Chondrocyte (in vitro differentiated cells): ENCODE data around the gene FAM149B1. TPM values are rescaled to one million over a fixed set of nuclear protein-coding genes. Genes with fewer than 3 reads are reported as not detected.

Experiments
- DNase-seq: peaks from one replicate; pipeline ENCODE4 v3.0.0; 2021; ENCODE audit warnings: mixed read lengths, low spot score
- H3K27ac Mint-ChIP-seq: one replicate; pipeline ENCODE4 v1.8.0; 2021; ENCODE audit warnings: mild to moderate bottlenecking, moderate library complexity, mixed read lengths; ENCODE audit not compliant: unreplicated experiment
- H3K27me3 Mint-ChIP-seq: 2 replicates; pipeline ENCODE4 v1.8.0; 2021; ENCODE audit warnings: low read depth, mixed read lengths
- H3K36me3 Mint-ChIP-seq: 2 replicates; pipeline ENCODE4 v1.8.0; 2021; ENCODE audit warnings: low read depth, mixed read lengths
- H3K4me1 Mint-ChIP-seq: 2 replicates; pipeline ENCODE4 v1.8.0; 2021; ENCODE audit warnings: low read depth, mild to moderate bottlenecking, mixed read lengths
- H3K4me3 Mint-ChIP-seq: one replicate; pipeline ENCODE4 v1.8.0; 2021; ENCODE audit warnings: mild to moderate bottlenecking, moderate library complexity, mixed read lengths; ENCODE audit not compliant: unreplicated experiment
- H3K9me3 Mint-ChIP-seq: 2 replicates; pipeline ENCODE4 v1.8.0; 2021; ENCODE audit warnings: low read depth, mixed read lengths
- CTCF ChIP-seq: fragments of 200-600 bp; sonication (generic); IDR thresholded peaks from 2 replicates; pipeline ENCODE4 v1.5.0; 2021; ENCODE audit warnings: antibody characterized with exemption, mild to moderate bottlenecking, moderate library complexity
- total RNA-seq: library from RNA; stranded (reverse); gene quantifications from 3 replicates; pipeline ENCODE4 v1.2.1, GENCODE V29; 2021

FAM149B1 gene
- total RNA-seq, 1 donor from 2014 or later, result 20.8 TPM

GRCh38 chr10:73172867-73173266, 4.9 kb downstream of the FAM149B1 start:
- no peak for DNase-seq
- Mint-ChIP-seq H3K9me3 (no peaks in the 10 kb centered on the region), H3K27ac (no peak overlapping the region), H3K4me3 (no peak overlapping the region), H3K36me3 (peaks cover 3% of the 10 kb centered on the region), H3K4me1 (peaks cover 6% of the 10 kb centered on the region), H3K27me3 (no peaks in the 10 kb centered on the region)
- TF ChIP-seq CTCF, result no peak

- no peaks in the 10 kb centered on the region for H3K27me3 Mint-ChIP-seq
- H3K27ac Mint-ChIP-seq, result no peak overlapping the region
- no peaks in the 10 kb centered on the region for H3K9me3 Mint-ChIP-seq
- no peaks in the 10 kb centered on the region for H3K4me1 Mint-ChIP-seq
- no peak for TF ChIP-seq CTCF
- no peak for DNase-seq
- no peak overlapping the region for H3K4me3 Mint-ChIP-seq
- H3K36me3 Mint-ChIP-seq, result peaks cover 4% of the 10 kb centered on the region
Measured at GRCh38 chr10:73174148-73174925, 6.4 kb downstream of the FAM149B1 start.

DNA sequence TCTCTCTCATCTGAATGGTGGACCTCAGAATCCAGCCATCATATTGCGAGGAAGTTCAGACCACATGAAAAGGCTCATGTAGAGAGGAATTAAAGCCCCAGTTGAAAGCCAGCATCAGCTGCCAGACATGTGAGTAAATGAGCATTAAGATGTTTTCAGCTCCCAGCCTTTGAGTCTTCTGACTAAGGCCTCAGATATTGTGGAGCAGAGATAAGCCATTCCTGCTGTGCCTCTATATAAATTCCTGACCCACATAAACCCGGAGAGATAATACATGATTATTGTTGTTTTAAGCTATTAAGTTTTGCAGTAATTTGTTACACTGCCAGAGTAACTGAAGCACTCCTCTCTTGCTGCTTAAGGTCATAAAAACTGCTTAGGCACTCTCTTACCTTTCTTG, 14.6 kb downstream of the FAM149B1 start:
- Mint-ChIP-seq H3K9me3 (peaks cover 6% of the 10 kb centered on the region), H3K36me3 (peaks cover 26% of the 10 kb centered on the region), H3K27ac (no peak overlapping the region), H3K4me1 (no peaks in the 10 kb centered on the region), H3K4me3 (no peak overlapping the region), H3K27me3 (no peaks in the 10 kb centered on the region)
- no peak for TF ChIP-seq CTCF
- no peak for DNase-seq

- no peak overlapping the region for H3K4me3 Mint-ChIP-seq
- H3K9me3 Mint-ChIP-seq, result peaks cover 6% of the 10 kb centered on the region
- no peaks in the 10 kb centered on the region for H3K27me3 Mint-ChIP-seq
- H3K4me1 Mint-ChIP-seq, result no peaks in the 10 kb centered on the region
- peaks cover 26% of the 10 kb centered on the region for H3K36me3 Mint-ChIP-seq
- TF ChIP-seq CTCF, result no peak
- H3K27ac Mint-ChIP-seq, result no peak overlapping the region
- DNase-seq, result no peak
Measured at GRCh38 chr10:73183667-73184281, 15.9 kb downstream of the FAM149B1 start.

DNA sequence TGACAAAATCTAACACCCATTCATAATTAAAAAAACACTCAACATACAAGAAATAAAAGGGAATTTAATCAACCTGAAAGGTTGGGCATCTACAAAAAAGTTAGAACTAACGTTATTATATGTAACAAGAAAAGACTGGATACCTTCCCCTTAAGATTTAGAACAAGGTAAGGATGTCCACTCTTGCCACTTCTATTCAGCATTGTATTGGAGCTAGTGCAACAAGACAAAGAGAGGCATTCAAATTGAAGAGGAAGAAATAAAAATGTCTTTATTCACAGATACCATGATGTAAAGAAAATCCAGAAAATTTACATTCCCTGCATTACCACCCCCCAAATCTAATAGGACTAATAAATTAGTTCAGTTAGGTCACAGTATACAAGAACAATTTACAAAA, 18.3 kb downstream of the FAM149B1 start:
- Mint-ChIP-seq H3K4me3 (no peak overlapping the region), H3K27me3 (no peaks in the 10 kb centered on the region), H3K9me3 (peaks cover 5% of the 10 kb centered on the region), H3K27ac (no peak overlapping the region), H3K4me1 (no peaks in the 10 kb centered on the region), H3K36me3 (peaks cover 19% of the 10 kb centered on the region)
- TF ChIP-seq CTCF, result no peak
- no peak for DNase-seq
